ENCODE measurements around the gene CCDC188.

DNA sequence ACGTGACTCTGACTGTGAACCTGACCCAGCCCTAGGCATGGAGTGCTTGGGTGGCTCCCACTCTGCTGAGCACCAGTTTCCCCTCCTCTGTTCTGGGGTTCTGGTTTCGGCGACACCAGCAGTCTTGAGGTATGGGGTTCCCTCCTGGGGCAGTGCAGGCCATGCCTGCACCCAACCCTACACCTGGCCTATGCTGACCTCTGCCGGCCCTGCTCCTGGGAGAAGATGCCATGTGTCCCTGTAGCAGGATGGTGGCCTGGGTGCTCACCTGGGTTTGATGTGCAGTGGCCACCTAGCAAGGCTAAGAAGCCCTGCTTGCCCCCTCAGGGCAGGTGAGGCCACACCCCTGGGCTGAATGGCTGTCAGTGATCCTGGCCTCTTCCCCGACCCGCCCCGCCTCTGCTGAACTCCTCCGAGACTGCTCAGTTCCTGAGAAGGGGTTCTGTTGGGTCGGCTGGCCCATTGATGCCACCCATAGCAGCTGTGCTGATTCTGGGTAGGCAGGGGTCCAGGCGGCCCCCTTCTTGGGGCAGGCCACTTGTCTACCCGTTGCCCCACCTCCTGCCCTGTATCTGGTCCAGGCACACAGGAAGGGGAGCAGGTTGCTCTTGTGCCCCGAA, 16.8 kb downstream of the CCDC188 start:
- TF ChIP-seq, protein P1, sequence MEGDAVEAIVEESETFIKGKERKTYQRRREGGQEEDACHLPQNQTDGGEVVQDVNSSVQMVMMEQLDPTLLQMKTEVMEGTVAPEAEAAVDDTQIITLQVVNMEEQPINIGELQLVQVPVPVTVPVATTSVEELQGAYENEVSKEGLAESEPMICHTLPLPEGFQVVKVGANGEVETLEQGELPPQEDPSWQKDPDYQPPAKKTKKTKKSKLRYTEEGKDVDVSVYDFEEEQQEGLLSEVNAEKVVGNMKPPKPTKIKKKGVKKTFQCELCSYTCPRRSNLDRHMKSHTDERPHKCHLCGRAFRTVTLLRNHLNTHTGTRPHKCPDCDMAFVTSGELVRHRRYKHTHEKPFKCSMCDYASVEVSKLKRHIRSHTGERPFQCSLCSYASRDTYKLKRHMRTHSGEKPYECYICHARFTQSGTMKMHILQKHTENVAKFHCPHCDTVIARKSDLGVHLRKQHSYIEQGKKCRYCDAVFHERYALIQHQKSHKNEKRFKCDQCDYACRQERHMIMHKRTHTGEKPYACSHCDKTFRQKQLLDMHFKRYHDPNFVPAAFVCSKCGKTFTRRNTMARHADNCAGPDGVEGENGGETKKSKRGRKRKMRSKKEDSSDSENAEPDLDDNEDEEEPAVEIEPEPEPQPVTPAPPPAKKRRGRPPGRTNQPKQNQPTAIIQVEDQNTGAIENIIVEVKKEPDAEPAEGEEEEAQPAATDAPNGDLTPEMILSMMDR (conservative IDR thresholded peaks at IDR 0.05), result no peak
- TF ChIP-seq EZH2 (IDR thresholded peaks at IDR 0.05; ENCODE audit: low read depth), result no peak
